Vagina (tissue), 2 donors: Measurements from ENCODE around the gene AMZ2.
"Not testable (repeated sequence)": the region's sequence is repeated elsewhere in the genome, so short reads cannot be mapped to it uniquely, and the experiment has no call there.

Experiments used
- CTCF ChIP-seq, 3 experiments: fragments of 450-650 bp in 2 of 3; fragments of 200-600 bp in 1 of 3; sonication (generic) in 1 of 3; IDR thresholded peaks; one replicate each; pipeline ENCODE4 v1.5.1; 2017 to 2019; ENCODE audit warnings: antibody characterized with exemption in 3 of 3, mild to moderate bottlenecking in 2 of 3, moderate library complexity in 2 of 3
- POLR2A ChIP-seq, 2 donors: fragments of 450-650 bp; IDR thresholded peaks; one replicate each; pipeline ENCODE4 v1.6.1; 2017; ENCODE audit warnings: antibody characterized with exemption in 2 of 2, mild to moderate bottlenecking in 2 of 2, moderate library complexity in 2 of 2

GRCh38 chr17:68232741-68233140 is 15.1 kb upstream of the AMZ2 start:
- TF ChIP-seq POLR2A, CTCF (IDR thresholded peaks at IDR 0.05): not testable (repeated sequence)
